NCI-H2107 treated with DMSO at 0.1 percent for 48 hours (cell line): ENCODE results near the gene SPTBN5.

Experiments
- DNase-seq: peaks from one replicate; lab custom pipeline; 2025; ENCODE audit not compliant: unreplicated experiment; lab: John Stamatoyannopoulos, UW

Gene SPTBN5

GRCh38 chr15:41893422-41894250 is at the start of gene SPTBN5:
TSS of gene SPTBN5 (minus strand) at chr15:41894053. CDS start at chr15:41893497, 556 bp downstream.
- DNase-seq, result no peak

GRCh38 chr15:41942886-41943285 is 49.0 kb upstream of the SPTBN5 start:
- no peak for DNase-seq

- DNase-seq, result no peak
Observed at GRCh38 chr15:41941644-41942415, 48.0 kb upstream of the SPTBN5 start.

GRCh38 chr15:41940441-41940857 is 46.6 kb upstream of the SPTBN5 start:
- no peak for DNase-seq

GRCh38 chr15:41939986-41940385 is 46.1 kb upstream of the SPTBN5 start:
- DNase-seq, result no peak

GRCh38 chr15:41937568-41937923 is 43.7 kb upstream of the SPTBN5 start:
- DNase-seq, result no peak

GRCh38 chr15:41936649-41937567 is 43.1 kb upstream of the SPTBN5 start:
- no peak for DNase-seq

GRCh38 chr15:41936155-41936554 is 42.3 kb upstream of the SPTBN5 start:
- no peak for DNase-seq

GRCh38 chr15:41935566-41936020 is 41.7 kb upstream of the SPTBN5 start:
- DNase-seq, result no peak

GRCh38 chr15:41934843-41935242 is 41.0 kb upstream of the SPTBN5 start:
- DNase-seq, result no peak

- no peak for DNase-seq
Observed at GRCh38 chr15:41933771-41934170, 39.9 kb upstream of the SPTBN5 start.

GRCh38 chr15:41933326-41933725 is 39.5 kb upstream of the SPTBN5 start:
- no peak for DNase-seq

- DNase-seq, result no peak
Observed at GRCh38 chr15:41932511-41933289, 38.8 kb upstream of the SPTBN5 start.

- DNase-seq, result no peak
Observed at GRCh38 chr15:41932101-41932500, 38.2 kb upstream of the SPTBN5 start.

GRCh38 chr15:41930867-41931222 is 37.0 kb upstream of the SPTBN5 start:
- DNase-seq, result no peak

GRCh38 chr15:41930221-41930866 is 36.5 kb upstream of the SPTBN5 start:
- no peak for DNase-seq

GRCh38 chr15:41928637-41929620 is 35.1 kb upstream of the SPTBN5 start:
- DNase-seq, result no peak

- DNase-seq, result no peak
Observed at GRCh38 chr15:41928100-41928499, 34.2 kb upstream of the SPTBN5 start.

- no peak for DNase-seq
Observed at GRCh38 chr15:41927536-41927935, 33.7 kb upstream of the SPTBN5 start.
